Peyer's patch (tissue), 4 donors: ENCODE data around the gene BATF3. TPM values are rescaled to one million over a fixed set of nuclear protein-coding genes. Genes with fewer than 3 reads are reported as not detected.
"Not testable (repeated sequence)": the region's sequence is repeated elsewhere in the genome, so short reads cannot be mapped to it uniquely, and the experiment has no call there.

ENCODE experiments used
- DNase-seq, 3 donors: peaks; one replicate each; pipeline ENCODE4 v3.0.0-alpha.2; 2017 to 2019
- H3K27ac ChIP-seq, 4 donors: fragments of 200-600 bp; sonication (generic); one replicate each; pipeline ENCODE4 v1.5.1; 2016 to 2019
- H3K27me3 ChIP-seq, 2 donors: fragments of 200-600 bp; sonication (generic); one replicate each; pipeline ENCODE4 v1.5.1; 2019
- H3K36me3 ChIP-seq, 3 donors: fragments of 200-600 bp; sonication (generic); one replicate each; pipeline ENCODE4 v1.5.1; 2016 to 2019
- H3K4me1 ChIP-seq, 4 donors: fragments of 200-600 bp; sonication (generic); one replicate each; pipeline ENCODE4 v1.5.1; 2016 to 2019
- H3K4me3 ChIP-seq, 4 donors: fragments of 200-600 bp; sonication (generic); 1 replicate in 3 of 4; 2 replicates in 1 of 4; pipeline ENCODE4 v1.5.1; 2016 to 2019; ENCODE audit warnings: mild to moderate bottlenecking in 1 of 4
- H3K9me3 ChIP-seq, 4 donors: fragments of 200-600 bp; sonication (generic); one replicate each; pipeline ENCODE4 v1.5.1; 2016 to 2019; ENCODE audit warnings: mild to moderate bottlenecking in 1 of 4
- CTCF ChIP-seq, 6 experiments: fragments of 450-650 bp in 4 of 6; fragments of 200-600 bp in 2 of 6; sonication (generic) in 1 of 6; IDR thresholded peaks; one replicate each; pipeline ENCODE4 v1.5.1; 2017 to 2019; ENCODE audit warnings: antibody characterized with exemption in 6 of 6, mild to moderate bottlenecking in 3 of 6, moderate library complexity in 1 of 6
- POLR2A ChIP-seq, 2 donors: fragments of 450-650 bp; IDR thresholded peaks; one replicate each; pipeline ENCODE4 v1.5.1; 2017; ENCODE audit warnings: antibody characterized with exemption in 2 of 2, mild to moderate bottlenecking in 2 of 2, moderate library complexity in 2 of 2
- total RNA-seq, 4 donors: library from RNA; depleted of rRNA; stranded (reverse); fragments of >200 nt; gene quantifications; one replicate each; pipeline ENCODE4 v1.1.0, GENCODE V29; 2016

Gene BATF3
- total RNA-seq, 4 donors from 2014 or later: 2.1 to 6.6 (median 4.7) TPM; not detected in 1

DNA sequence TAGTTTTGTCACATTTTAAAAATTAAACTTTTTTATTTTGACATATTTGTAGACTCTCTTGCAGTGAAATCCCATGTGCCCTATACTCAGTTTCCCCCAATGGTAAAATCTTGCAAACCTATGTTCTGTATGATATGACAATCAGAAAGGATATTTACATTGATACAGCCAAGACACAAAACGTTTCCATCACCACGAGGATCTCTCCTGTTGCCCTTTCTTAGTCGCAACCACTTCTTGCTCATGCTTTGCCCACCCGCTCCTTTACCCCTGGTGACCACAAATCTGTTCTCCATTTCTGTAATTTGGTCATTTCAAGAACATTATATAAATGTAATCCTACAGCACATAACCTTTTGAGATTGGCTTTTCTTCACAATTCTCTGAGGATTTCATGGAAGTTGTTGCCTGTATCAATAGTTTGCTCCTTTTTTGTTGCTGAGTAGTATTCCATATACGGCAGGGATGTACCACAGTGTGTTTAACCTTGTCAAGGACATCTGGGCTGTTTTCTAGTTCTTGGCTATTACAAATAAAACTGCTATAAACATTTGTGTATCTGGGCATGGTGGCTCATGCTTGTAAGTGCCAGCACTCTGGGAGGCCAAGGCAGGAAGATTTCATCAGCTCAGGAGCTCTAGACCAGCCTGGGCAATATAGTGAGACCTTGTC lies 14.0 kb upstream of the BATF3 start:
- TF ChIP-seq CTCF (IDR thresholded peaks at IDR 0.05) (no peak), POLR2A (IDR thresholded peaks at IDR 0.05) (no peak)

DNA sequence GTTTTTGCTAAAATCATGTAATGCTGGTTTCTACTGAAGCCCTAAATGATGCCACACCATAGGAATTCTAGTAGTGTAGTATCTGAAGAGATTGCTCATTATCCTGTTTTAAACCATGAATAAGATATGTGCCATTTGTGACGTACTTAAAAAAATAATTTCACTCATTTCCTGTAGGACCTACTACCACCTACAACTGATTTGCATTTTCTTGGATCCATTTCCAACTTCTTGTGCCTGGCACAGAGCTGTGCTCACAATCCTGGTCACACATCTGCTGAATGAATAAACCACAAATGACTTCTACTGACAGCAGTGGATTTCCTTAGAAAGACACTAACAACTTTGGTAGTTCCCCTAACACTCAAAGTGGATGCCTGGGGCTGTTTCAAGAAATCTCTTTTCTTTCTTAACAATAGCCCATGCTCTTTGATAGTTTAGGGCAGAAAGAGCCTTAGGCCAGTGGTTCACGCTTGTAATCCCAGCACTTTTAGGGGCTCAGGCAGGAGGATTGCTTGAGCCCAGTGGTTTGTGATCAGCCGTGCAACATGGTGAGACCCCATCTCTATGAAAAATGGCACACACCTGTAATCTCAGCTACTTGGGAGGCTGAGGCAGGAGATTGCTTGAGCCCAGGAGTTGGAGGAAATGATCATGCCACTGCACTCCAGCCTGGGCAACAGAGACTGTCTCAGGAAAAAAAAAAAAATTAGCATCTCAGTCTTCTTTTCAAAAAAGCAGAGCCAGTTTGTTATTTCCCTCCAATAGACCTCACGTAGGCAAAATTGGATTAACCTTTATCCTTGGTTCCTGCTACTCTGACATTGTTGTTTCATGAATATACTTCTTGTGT lies 13.0 kb upstream of the BATF3 start:
- Histone ChIP-seq H3K27ac (no peak overlapping the region), H3K4me3 (no peak overlapping the region), H3K4me1 (no peaks in the 10 kb centered on the region), H3K9me3 (no peaks in the 10 kb centered on the region), H3K36me3 (no peaks in the 10 kb centered on the region), H3K27me3 (no peaks in the 10 kb centered on the region)
- no peak for DNase-seq
- TF ChIP-seq POLR2A (IDR thresholded peaks at IDR 0.05): no peak
- TF ChIP-seq CTCF (IDR thresholded peaks at IDR 0.05): no peak

More for the DNA sequence above, 14.0 kb upstream of the BATF3 start:
- Histone ChIP-seq H3K27me3 (no peaks in the 10 kb centered on the region), H3K36me3 (no peaks in the 10 kb centered on the region), H3K27ac (no peak overlapping the region), H3K9me3 (no peaks in the 10 kb centered on the region), H3K4me3 (no peak overlapping the region), H3K4me1 (no peaks in the 10 kb centered on the region)
- no peak for DNase-seq

DNA sequence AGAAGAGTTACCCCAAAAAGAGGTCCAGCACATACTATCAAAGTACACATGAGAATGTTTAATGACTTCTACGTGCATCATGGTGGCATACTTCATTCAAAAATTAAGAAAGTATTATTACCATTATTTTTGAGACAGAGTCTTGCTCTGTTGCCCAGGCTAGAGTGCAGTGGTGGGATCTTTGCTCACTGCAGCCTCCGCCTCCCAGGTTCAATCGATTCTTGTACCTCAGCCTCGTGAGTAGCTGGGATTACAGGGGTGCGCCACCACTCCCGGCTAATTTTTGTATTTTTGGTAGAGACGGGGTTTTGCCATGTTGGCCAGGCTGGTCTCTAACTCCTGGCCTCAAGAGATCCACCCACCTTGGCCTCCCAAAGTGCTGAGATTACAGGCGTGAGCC lies 12.3 kb upstream of the BATF3 start:
- H3K4me3 ChIP-seq, H3K36me3 ChIP-seq, H3K27ac ChIP-seq, DNase-seq, H3K4me1 ChIP-seq, H3K27me3 ChIP-seq, H3K9me3 ChIP-seq: not testable (repeated sequence)

DNA sequence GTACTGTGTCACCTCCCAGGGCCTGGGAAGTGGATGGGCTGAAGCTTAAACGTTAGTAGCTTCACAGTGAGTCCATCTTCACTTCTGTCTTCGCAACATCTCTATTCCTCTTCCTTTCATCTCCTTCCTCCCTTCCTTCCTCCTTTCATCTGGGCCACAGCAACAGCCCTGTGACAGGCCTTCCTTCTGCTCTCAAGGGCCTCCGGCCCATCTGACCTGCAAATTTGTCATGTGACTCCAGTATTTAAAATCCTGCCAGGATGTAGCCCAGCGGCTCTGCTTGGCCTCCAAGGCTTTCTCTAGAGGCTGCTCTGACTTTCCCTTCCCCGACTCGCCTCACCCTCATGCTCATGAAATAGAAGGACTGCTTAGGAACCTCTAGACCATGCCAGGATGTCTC lies 10.9 kb upstream of the BATF3 start:
- no peaks in the 10 kb centered on the region for H3K4me1 ChIP-seq
- no peaks in the 10 kb centered on the region for H3K27me3 ChIP-seq
- no peak for DNase-seq
- no peaks in the 10 kb centered on the region for H3K9me3 ChIP-seq
- no peaks in the 10 kb centered on the region for H3K36me3 ChIP-seq
- H3K27ac ChIP-seq: no peak overlapping the region
- TF ChIP-seq POLR2A (IDR thresholded peaks at IDR 0.05) (no peak), CTCF (IDR thresholded peaks at IDR 0.05) (no peak)
- H3K4me3 ChIP-seq: no peak overlapping the region

DNA sequence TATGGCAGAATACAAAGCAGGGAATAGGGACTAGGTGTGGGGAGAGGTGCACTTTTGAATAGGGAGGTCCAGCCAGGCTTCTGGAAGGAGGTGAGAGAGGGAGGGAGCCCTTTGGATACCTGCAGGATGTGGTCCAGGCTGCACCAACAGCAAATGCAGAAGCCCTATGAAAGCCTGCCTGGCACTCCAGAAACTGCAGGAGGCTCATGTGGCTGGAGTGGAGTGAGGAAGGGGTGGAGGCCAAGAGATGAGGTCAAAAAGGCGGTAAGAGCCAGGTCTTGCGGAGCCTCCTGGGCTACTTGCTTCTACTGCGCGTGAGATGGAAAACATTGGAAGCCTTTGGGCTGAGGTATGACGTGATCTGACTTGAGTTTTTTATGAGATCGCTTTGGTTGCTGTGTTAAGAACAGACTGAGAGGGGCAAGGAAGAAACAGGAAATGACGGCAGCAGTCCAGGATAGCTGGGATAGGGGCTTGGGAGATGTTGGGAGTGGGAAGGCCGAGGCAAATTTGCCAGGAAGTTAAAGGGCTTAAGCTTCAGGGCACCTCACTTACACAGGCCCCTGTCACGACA lies 4.4 kb upstream of the BATF3 start:
- no peak overlapping the region for H3K27ac ChIP-seq
- peaks cover 0 to 11% (median 5%) of the 10 kb centered on the region in 4 donors for H3K4me1 ChIP-seq
- no peak for TF ChIP-seq POLR2A (IDR thresholded peaks at IDR 0.05)
- no peak for TF ChIP-seq CTCF (IDR thresholded peaks at IDR 0.05)
- no peaks in the 10 kb centered on the region for H3K36me3 ChIP-seq
- no peaks in the 10 kb centered on the region for H3K9me3 ChIP-seq
- no peak overlapping the region for H3K4me3 ChIP-seq
- H3K27me3 ChIP-seq: no peaks in the 10 kb centered on the region
- no peak for DNase-seq

- Histone ChIP-seq H3K27me3 (no peaks in the 10 kb centered on the region), H3K9me3 (no peaks in the 10 kb centered on the region), H3K27ac (no peak overlapping the region), H3K4me3 (no peak overlapping the region), H3K36me3 (no peaks in the 10 kb centered on the region), H3K4me1 (peaks cover 0 to 20% (median 8%) of the 10 kb centered on the region in 4 donors)
- no peak for DNase-seq
- TF ChIP-seq CTCF (IDR thresholded peaks at IDR 0.05) (no peak), POLR2A (IDR thresholded peaks at IDR 0.05) (no peak)
These were observed 3.0 kb upstream of the BATF3 start for GRCh38 chr1:212702672-212703071.
